GM18870 (cell line): ENCODE measurements around the gene ATOX1.
"Not testable (repeated sequence)": the region's sequence is repeated elsewhere in the genome, so short reads cannot be mapped to it uniquely, and the experiment has no call there.

Experiments used
- ATAC-seq: cut with Tn5 transposase; IDR thresholded peaks from one replicate; pipeline ENCODE4 v1.9.1; 2021; ENCODE audit warnings: moderate library complexity; ENCODE audit not compliant: unreplicated experiment

Gene ATOX1

GRCh38 chr5:151758430-151759241 is at the start of gene ATOX1:
Gene ATOX1, minus strand, starts transcription at chr5:151758631. Its CDS starts 80 bp downstream, at chr5:151758551.
- peak; percentile 81 for ATAC-seq

- no peak for ATAC-seq
Measured at GRCh38 chr5:151805414-151806223, 47.2 kb upstream of the ATOX1 start.

- no peak for ATAC-seq
Measured at GRCh38 chr5:151800532-151800931, 42.1 kb upstream of the ATOX1 start.

GRCh38 chr5:151799407-151799806 is 41.0 kb upstream of the ATOX1 start:
- no peak for ATAC-seq

GRCh38 chr5:151798674-151799073 is 40.2 kb upstream of the ATOX1 start:
- ATAC-seq = no peak

- no peak for ATAC-seq
Measured at GRCh38 chr5:151795426-151795825, 37.0 kb upstream of the ATOX1 start.

GRCh38 chr5:151793358-151793757 is 34.9 kb upstream of the ATOX1 start:
- no peak for ATAC-seq

- no peak for ATAC-seq
Measured at GRCh38 chr5:151787817-151788216, 29.4 kb upstream of the ATOX1 start.

GRCh38 chr5:151786468-151786867 is 28.0 kb upstream of the ATOX1 start:
- ATAC-seq = no peak

GRCh38 chr5:151784141-151784540 is 25.7 kb upstream of the ATOX1 start:
- ATAC-seq = no peak

GRCh38 chr5:151783664-151784063 is 25.2 kb upstream of the ATOX1 start:
- not testable (repeated sequence) for ATAC-seq

GRCh38 chr5:151781201-151781600 is 22.8 kb upstream of the ATOX1 start:
- no peak for ATAC-seq

GRCh38 chr5:151780348-151780747 is 21.9 kb upstream of the ATOX1 start:
- ATAC-seq = no peak

GRCh38 chr5:151779531-151780125 is 21.2 kb upstream of the ATOX1 start:
- peak; percentile 41 for ATAC-seq

- no peak for ATAC-seq
Measured at GRCh38 chr5:151775025-151775606, 16.7 kb upstream of the ATOX1 start.

GRCh38 chr5:151773951-151774350 is 15.5 kb upstream of the ATOX1 start:
- ATAC-seq = no peak

- ATAC-seq = no peak
Measured at GRCh38 chr5:151772846-151773561, 14.6 kb upstream of the ATOX1 start.

GRCh38 chr5:151772029-151772845 is 13.8 kb upstream of the ATOX1 start:
- ATAC-seq = no peak

- ATAC-seq = peak; percentile 93
Measured at GRCh38 chr5:151771259-151772028, 13.0 kb upstream of the ATOX1 start, which contains the start of gene G3BP1. Gene G3BP1, plus strand, starts transcription at chr5:151771954. Its CDS starts 14,667 bp downstream, at chr5:151786621.
